Measurements from ENCODE around the gene KIF17. TPM values are rescaled to one million over a fixed set of nuclear protein-coding genes. Genes with fewer than 3 reads are reported as not detected.

Gene KIF17
- polyA plus RNA-seq, 1 donor from 2014 or later = 10.0 TPM

GRCh38 chr1:20663365-20663764, 54.4 kb downstream of the KIF17 start:
- Histone ChIP-seq H3K79me2 (replicated peaks; ENCODE audit: insufficient read depth, low read length) (peaks cover 25% of the 10 kb centered on the region), H4K20me1 (ENCODE audit: insufficient read depth) (no peaks in the 10 kb centered on the region), H3K4me2 (ENCODE audit: low read length) (no peak overlapping the region), H3F3A (ENCODE audit: insufficient read depth, low read length, poor library complexity, severe bottlenecking) (no peaks in the 10 kb centered on the region), H3K27ac (ENCODE audit: low read length) (no peak overlapping the region), H3K9ac (ENCODE audit: low read length) (no peak overlapping the region), H3K9me3 (ENCODE audit: low read length) (no peaks in the 10 kb centered on the region), H3K9me2 (ENCODE audit: insufficient read depth, low read length) (no peaks in the 10 kb centered on the region), H3K4me3 (ENCODE audit: low read length) (no peak overlapping the region), H3K36me3 (ENCODE audit: insufficient read depth, low read length) (no peaks in the 10 kb centered on the region), H2AFZ (ENCODE audit: low read depth, low read length) (no peak overlapping the region), H3K27me3 (ENCODE audit: insufficient read depth, low read depth, low read length) (no peaks in the 10 kb centered on the region)
- TF ChIP-seq MXI1 (conservative IDR thresholded peaks at IDR 0.05; ENCODE audit: poor library complexity, severe bottlenecking) = no peak
- TF ChIP-seq RAD21 (conservative IDR thresholded peaks at IDR 0.05) = no peak
- no peak for TF ChIP-seq EZH2 (IDR thresholded peaks at IDR 0.05; ENCODE audit: borderline replicate concordance, insufficient read depth, low read length, poor library complexity, severe bottlenecking)
- no peak for TF ChIP-seq CTCF (IDR thresholded peaks at IDR 0.05; ENCODE audit: poor library complexity, severe bottlenecking)
- TF ChIP-seq SMC3 (conservative IDR thresholded peaks at IDR 0.05; ENCODE audit: poor library complexity) = no peak
- no peak for TF ChIP-seq POLR2AphosphoS5 (IDR thresholded peaks at IDR 0.05)
- TF ChIP-seq EP300 (conservative IDR thresholded peaks at IDR 0.05; ENCODE audit: poor library complexity, severe bottlenecking) = no peak
- no peak for TF ChIP-seq TAF1 (IDR thresholded peaks at IDR 0.05; ENCODE audit: low read depth)
- no peak for TF ChIP-seq REST (IDR thresholded peaks at IDR 0.05; ENCODE audit: borderline replicate concordance)

- Histone ChIP-seq H2AFZ (ENCODE audit: low read depth, low read length) (peak overlapping the region; percentile 93), H3K27me3 (ENCODE audit: insufficient read depth, low read depth, low read length) (no peaks in the 10 kb centered on the region), H3K9ac (ENCODE audit: low read length) (peak overlapping the region; percentile 87)
These were observed 55.7 kb downstream of the KIF17 start for GRCh38 chr1:20662110-20662475.

More at GRCh38 chr1:20662110-20662475, 55.7 kb downstream of the KIF17 start:
- no peaks in the 10 kb centered on the region for H3K36me3 ChIP-seq (ENCODE audit: insufficient read depth, low read length)
- no peak for TF ChIP-seq POLR2AphosphoS5 (IDR thresholded peaks at IDR 0.05)
- no peak for TF ChIP-seq TAF1 (IDR thresholded peaks at IDR 0.05; ENCODE audit: low read depth)
- TF ChIP-seq SMC3 (conservative IDR thresholded peaks at IDR 0.05; ENCODE audit: poor library complexity) = no peak
- TF ChIP-seq MXI1 (conservative IDR thresholded peaks at IDR 0.05; ENCODE audit: poor library complexity, severe bottlenecking) = no peak
- TF ChIP-seq CTCF (IDR thresholded peaks at IDR 0.05; ENCODE audit: poor library complexity, severe bottlenecking) = no peak
- TF ChIP-seq EP300 (conservative IDR thresholded peaks at IDR 0.05; ENCODE audit: poor library complexity, severe bottlenecking) = no peak
- TF ChIP-seq EZH2 (IDR thresholded peaks at IDR 0.05; ENCODE audit: borderline replicate concordance, insufficient read depth, low read length, poor library complexity, severe bottlenecking) = no peak
- TF ChIP-seq RAD21 (conservative IDR thresholded peaks at IDR 0.05) = no peak
- no peak for TF ChIP-seq REST (IDR thresholded peaks at IDR 0.05; ENCODE audit: borderline replicate concordance)
- H4K20me1 ChIP-seq (ENCODE audit: insufficient read depth) = no peaks in the 10 kb centered on the region
- peaks cover 29% of the 10 kb centered on the region for H3K79me2 ChIP-seq (replicated peaks; ENCODE audit: insufficient read depth, low read length)
- no peaks in the 10 kb centered on the region for H3K9me3 ChIP-seq (ENCODE audit: low read length)
- peak overlapping the region; percentile 98 for H3K4me2 ChIP-seq (ENCODE audit: low read length)
- peak overlapping the region; percentile 98 for H3K4me3 ChIP-seq (ENCODE audit: low read length)
- H3K9me2 ChIP-seq (ENCODE audit: insufficient read depth, low read length) = no peaks in the 10 kb centered on the region
- peak overlapping the region; percentile 80 for H3K27ac ChIP-seq (ENCODE audit: low read length)
- no peaks in the 10 kb centered on the region for H3F3A ChIP-seq (ENCODE audit: insufficient read depth, low read length, poor library complexity, severe bottlenecking)

Data from neural cell (in vitro differentiated cells).